Neutrophil (primary cell): Measurements from ENCODE around the gene ANKS1A.

Experiments
- H3K27ac ChIP-seq: fragments of 200-600 bp; sonication (generic); 2 replicates; pipeline ENCODE4 v1.5.1; 2016; ENCODE audit warnings: mild to moderate bottlenecking, moderate library complexity
- H3K27me3 ChIP-seq: fragments of 200-600 bp; sonication (generic); 2 replicates; pipeline ENCODE4 v1.6.0; 2016; ENCODE audit warnings: mild to moderate bottlenecking
- H3K36me3 ChIP-seq: fragments of 200-600 bp; sonication (generic); 2 replicates; pipeline ENCODE4 v1.5.1; 2017
- H3K4me1 ChIP-seq, 2 experiments: fragments of 200-600 bp in 1 of 2; sonication (generic) in 1 of 2; 1 replicate in 1 of 2; 2 replicates in 1 of 2; pipeline versions ENCODE4 v1.5.1 to v1.6.1; 2013 to 2016; ENCODE audit warnings: low read depth in 1 of 2, low read length in 1 of 2, mild to moderate bottlenecking in 1 of 2, moderate library complexity in 1 of 2; ENCODE audit not compliant: control insufficient read depth in 1 of 2, insufficient read depth in 1 of 2
- H3K4me3 ChIP-seq, 2 experiments: fragments of 200-600 bp in 1 of 2; sonication (generic) in 1 of 2; 1 replicate in 1 of 2; 2 replicates in 1 of 2; pipeline ENCODE4 v1.5.1; 2013 to 2016; ENCODE audit warnings: low read depth in 1 of 2, low read length in 1 of 2, mild to moderate bottlenecking in 1 of 2, moderate library complexity in 1 of 2
- H3K9me3 ChIP-seq: fragments of 200-600 bp; sonication (generic); 2 replicates; pipeline ENCODE4 v1.5.1; 2016
- TF ChIP-seq, protein P1 (sequence below): fragments of 200-600 bp; sonication (generic); IDR thresholded peaks from 2 replicates; pipeline ENCODE4 v1.5.1; 2016; ENCODE audit warnings: antibody characterized with exemption

Gene ANKS1A

GRCh38 chr6:35018182-35018519, 129.1 kb downstream of the ANKS1A start:
- Histone ChIP-seq H3K9me3 (no peaks in the 10 kb centered on the region), H3K4me3 (no peak overlapping the region), H3K36me3 (peaks cover 64% of the 10 kb centered on the region), H3K27ac (no peak overlapping the region), H3K4me1 (peaks cover 8 to 19% of the 10 kb centered on the region in 2 experiments), H3K27me3 (no peaks in the 10 kb centered on the region)
- TF ChIP-seq, protein P1, sequence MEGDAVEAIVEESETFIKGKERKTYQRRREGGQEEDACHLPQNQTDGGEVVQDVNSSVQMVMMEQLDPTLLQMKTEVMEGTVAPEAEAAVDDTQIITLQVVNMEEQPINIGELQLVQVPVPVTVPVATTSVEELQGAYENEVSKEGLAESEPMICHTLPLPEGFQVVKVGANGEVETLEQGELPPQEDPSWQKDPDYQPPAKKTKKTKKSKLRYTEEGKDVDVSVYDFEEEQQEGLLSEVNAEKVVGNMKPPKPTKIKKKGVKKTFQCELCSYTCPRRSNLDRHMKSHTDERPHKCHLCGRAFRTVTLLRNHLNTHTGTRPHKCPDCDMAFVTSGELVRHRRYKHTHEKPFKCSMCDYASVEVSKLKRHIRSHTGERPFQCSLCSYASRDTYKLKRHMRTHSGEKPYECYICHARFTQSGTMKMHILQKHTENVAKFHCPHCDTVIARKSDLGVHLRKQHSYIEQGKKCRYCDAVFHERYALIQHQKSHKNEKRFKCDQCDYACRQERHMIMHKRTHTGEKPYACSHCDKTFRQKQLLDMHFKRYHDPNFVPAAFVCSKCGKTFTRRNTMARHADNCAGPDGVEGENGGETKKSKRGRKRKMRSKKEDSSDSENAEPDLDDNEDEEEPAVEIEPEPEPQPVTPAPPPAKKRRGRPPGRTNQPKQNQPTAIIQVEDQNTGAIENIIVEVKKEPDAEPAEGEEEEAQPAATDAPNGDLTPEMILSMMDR, result no peak

DNA sequence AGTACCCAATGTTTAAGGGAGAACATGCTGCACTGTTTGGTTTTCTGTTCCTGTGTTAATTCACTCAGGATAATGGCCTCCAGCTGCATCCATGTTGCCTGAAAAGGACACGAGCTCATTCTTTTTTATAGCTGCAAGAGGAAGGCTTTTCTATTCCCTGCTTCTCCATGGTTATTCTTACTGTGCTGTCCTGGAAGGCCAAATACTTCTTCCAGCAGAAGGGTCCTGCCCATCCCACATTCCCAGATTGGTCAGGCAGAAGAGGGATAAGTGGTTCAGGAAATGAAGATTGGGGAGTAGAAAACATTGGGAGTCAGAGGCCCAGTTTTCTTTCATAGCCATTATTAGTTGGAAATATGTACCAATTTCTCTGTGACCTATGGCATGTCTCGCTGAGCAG, 129.7 kb downstream of the ANKS1A start:
- TF ChIP-seq, protein P1, result no peak
- Histone ChIP-seq H3K27me3 (no peaks in the 10 kb centered on the region), H3K9me3 (no peaks in the 10 kb centered on the region), H3K4me1 (peaks cover 8 to 14% of the 10 kb centered on the region in 2 experiments), H3K27ac (no peak overlapping the region), H3K36me3 (peaks cover 68% of the 10 kb centered on the region), H3K4me3 (no peak overlapping the region)

GRCh38 chr6:35019171-35019570, 130.1 kb downstream of the ANKS1A start:
- H3K27ac ChIP-seq, result no peak overlapping the region
- H3K4me1 ChIP-seq, result peaks cover 6 to 9% of the 10 kb centered on the region in 2 experiments
- H3K36me3 ChIP-seq, result peaks cover 68% of the 10 kb centered on the region
- H3K4me3 ChIP-seq, result no peak overlapping the region
- TF ChIP-seq, protein P1, result no peak
- H3K27me3 ChIP-seq, result no peaks in the 10 kb centered on the region
- H3K9me3 ChIP-seq, result no peaks in the 10 kb centered on the region

- no peaks in the 10 kb centered on the region for H3K27me3 ChIP-seq
- H3K27ac ChIP-seq, result no peak overlapping the region
- H3K36me3 ChIP-seq, result peaks cover 68% of the 10 kb centered on the region
- TF ChIP-seq, protein P1, result no peak
- H3K4me3 ChIP-seq, result no peak overlapping the region
- no peaks in the 10 kb centered on the region for H3K9me3 ChIP-seq
- peaks cover 0 to 8% of the 10 kb centered on the region in 2 experiments for H3K4me1 ChIP-seq
Measured at GRCh38 chr6:35019831-35020230, 130.8 kb downstream of the ANKS1A start.

- H3K9me3 ChIP-seq, result no peaks in the 10 kb centered on the region
- H3K36me3 ChIP-seq, result peaks cover 61% of the 10 kb centered on the region
- H3K4me1 ChIP-seq, result peaks cover 0 to 10% of the 10 kb centered on the region in 2 experiments
- H3K27me3 ChIP-seq, result no peaks in the 10 kb centered on the region
- H3K4me3 ChIP-seq, result no peak overlapping the region
- TF ChIP-seq, protein P1, result no peak
- no peak overlapping the region for H3K27ac ChIP-seq
Measured at GRCh38 chr6:35021004-35021403, 131.9 kb downstream of the ANKS1A start.
